HCT116 (cell line): Measurements from ENCODE around the gene CKS2. TPM values are rescaled to one million over a fixed set of nuclear protein-coding genes. Genes with fewer than 3 reads are reported as not detected.

Experiments
- ATAC-seq: fragments of 200-7000 bp; cut with Tn5 transposase; 2 replicates; pipeline ENCODE4 v1.9.1; 2020; ENCODE audit warnings: mild to moderate bottlenecking, moderate library complexity
- BruUV-seq: library from RNA; stranded (reverse); fragments of 400-500 nt; replicated peaks from 2 replicates; lab custom pipeline; 2021; lab: Mats Ljungman, UMichigan
- CTCF ChIA-PET: fragments of 300-600 bp; sonication (Branson Sonifier 250); formaldehyde crosslinking; loops from one replicate; lab custom pipeline; 2021; ENCODE audit warnings: antibody characterized with exemption; lab: Charles Lee
- POLR2A ChIA-PET: fragments of 300-600, 350-600 bp; sonication (Branson Sonifier 250); formaldehyde crosslinking; loops from one replicate; lab custom pipeline; 2021; ENCODE audit warnings: antibody characterized with exemption; lab: Charles Lee
- RAD21 ChIA-PET, 2 experiments: fragments of 300-600 bp; sonication (Branson Sonifier 250); formaldehyde crosslinking; loops; one replicate each; lab custom pipeline; 2023; ENCODE audit warnings: low total read pairs in 2 of 2; ENCODE audit not compliant: uncharacterized antibody in 2 of 2, unreplicated experiment in 2 of 2, low non-redundant PET in 1 of 2; lab: Charles Lee
- DNase-seq: peaks from one replicate; pipeline ENCODE4 v3.0.0-alpha.2; 2010; ENCODE audit warnings: low read depth, low spot score
- H2AFZ ChIP-seq: fragments of 200-600 bp; shearing (Covaris generic), sonication (generic); 2 replicates; pipeline ENCODE4 v1.6.1; 2017; ENCODE audit warnings: low read depth, mixed run types, mixed read lengths, antibody characterized with exemption, low read length; ENCODE audit not compliant: poor library complexity, severe bottlenecking
- H3K27ac ChIP-seq: 2 replicates; pipeline ENCODE4 v1.5.1; 2012; ENCODE audit warnings: low read depth, low read length
- H3K27me3 ChIP-seq: fragments of 200-600 bp; sonication (generic); 2 replicates; pipeline ENCODE4 v1.6.1; 2016; ENCODE audit warnings: mixed run types, low read length, mixed read lengths; ENCODE audit not compliant: insufficient read depth
- H3K36me3 ChIP-seq, 2 experiments: fragments of 200-500 bp in 1 of 2; fragments of 200-600 bp in 1 of 2; sonication (Bioruptor generic) in 1 of 2; sonication (generic) in 1 of 2; 2 replicates each; pipeline versions ENCODE4 v1.5.1 to v1.6.1; 2014 to 2016; ENCODE audit warnings: low read length in 2 of 2, inconsistent platforms in 1 of 2, mixed read lengths in 1 of 2, mixed run types in 1 of 2; ENCODE audit not compliant: insufficient read depth in 2 of 2, control insufficient read depth in 1 of 2
- H3K4me1 ChIP-seq, 2 experiments: fragments of 200-600 bp in 1 of 2; sonication (generic) in 1 of 2; 2 replicates each; pipeline versions ENCODE4 v1.5.1 to v1.6.1; 2012 to 2017; ENCODE audit warnings: low read length in 2 of 2, inconsistent platforms in 1 of 2, mild to moderate bottlenecking in 1 of 2, mixed read lengths in 1 of 2, mixed run types in 1 of 2, moderate library complexity in 1 of 2; ENCODE audit not compliant: insufficient read depth in 2 of 2, control insufficient read depth in 1 of 2
- H3K4me2 ChIP-seq: fragments of 200-600 bp; sonication (generic); 2 replicates; pipeline ENCODE4 v1.6.1; 2017; ENCODE audit warnings: mixed run types, low read length, mixed read lengths
- H3K4me3 ChIP-seq, 2 experiments: fragments of 200-600 bp in 1 of 2; sonication (generic) in 1 of 2; replicated peaks in 1 of 2; 2 replicates each; pipeline ENCODE4 v1.5.1; 2011 to 2016; ENCODE audit warnings: low read length in 2 of 2, control low read depth in 1 of 2, low read depth in 1 of 2, mild to moderate bottlenecking in 1 of 2, mixed read lengths in 1 of 2, mixed run types in 1 of 2
- H3K79me2 ChIP-seq: fragments of 200-600 bp; sonication (generic); 2 replicates; pipeline ENCODE4 v1.6.1; 2017; ENCODE audit warnings: mild to moderate bottlenecking, mixed run types, low read length, moderate library complexity, mixed read lengths; ENCODE audit not compliant: insufficient read depth
- H3K9ac ChIP-seq: fragments of 200-600 bp; sonication (generic); 2 replicates; pipeline ENCODE4 v1.6.1; 2016; ENCODE audit warnings: low read length, mixed read lengths
- H3K9me2 ChIP-seq: fragments of 200-600 bp; sonication (generic), shearing (Covaris generic); 2 replicates; pipeline ENCODE4 v1.6.1; 2017; ENCODE audit warnings: mixed run types, mild to moderate bottlenecking, moderate library complexity; ENCODE audit not compliant: insufficient read depth
- H3K9me3 ChIP-seq, 2 experiments: fragments of 200-500 bp in 1 of 2; fragments of 200-600 bp in 1 of 2; sonication (Bioruptor generic) in 1 of 2; sonication (generic) in 1 of 2; 2 replicates each; pipeline ENCODE4 v1.6.1; 2014 to 2017; ENCODE audit warnings: low read length in 2 of 2, mixed read lengths in 2 of 2, inconsistent platforms in 1 of 2, low read depth in 1 of 2, mild to moderate bottlenecking in 1 of 2, mixed run types in 1 of 2, moderate library complexity in 1 of 2; ENCODE audit not compliant: control insufficient read depth in 1 of 2, insufficient read depth in 1 of 2
- H4K20me1 ChIP-seq: fragments of 200-600 bp; sonication (generic), shearing (Covaris generic); 2 replicates; pipeline ENCODE4 v1.6.1; 2017; ENCODE audit warnings: mixed run types, mild to moderate bottlenecking, moderate library complexity; ENCODE audit not compliant: insufficient read depth
- FOSL1 ChIP-seq: IDR thresholded peaks from 2 replicates; pipeline ENCODE4 v1.6.1; 2012; ENCODE audit warnings: low read depth
- REST ChIP-seq: IDR thresholded peaks from 2 replicates; pipeline ENCODE4 v1.6.1; 2012; ENCODE audit warnings: low read depth
- SRF ChIP-seq: IDR thresholded peaks from 2 replicates; pipeline ENCODE4 v1.6.1; 2012; ENCODE audit warnings: low read depth
- intact Hi-C: fragments of 100-400 bp; cut with micrococcal nuclease; formaldehyde crosslinking; loops from 2 replicates; pipeline ENCODE4 v1.10.0; 2022
- total RNA-seq: library from RNA; stranded (reverse); gene quantifications from one replicate; pipeline ENCODE4 v1.2.1, GENCODE V29; 2021; ENCODE audit not compliant: unreplicated experiment

CKS2 gene
- total RNA-seq, 1 experiment from 2014 or later = 242 TPM

- peaks cover 29 to 38% of the 10 kb centered on the region in 2 experiments; a peak in 3 of 4 replicates for H3K36me3 ChIP-seq
Measured at GRCh38 chr9:89329917-89330316, 18.9 kb downstream of the CKS2 start.

More at GRCh38 chr9:89329917-89330316, 18.9 kb downstream of the CKS2 start:
- no TSS peak for BruUV-seq
- no peak overlapping the region for H3K4me2 ChIP-seq
- H3K79me2 ChIP-seq = peaks cover 3% of the 10 kb centered on the region; the same call in 1 of the 2 replicates
- intact Hi-C loops = no loop called here
- H3K9ac ChIP-seq = no peak overlapping the region
- no peaks in the 10 kb centered on the region for H3K4me1 ChIP-seq
- no peak for TF ChIP-seq FOSL1
- no peak for TF ChIP-seq SRF
- TF ChIP-seq REST = peak; percentile 11; the same call in 1 of the 2 replicates
- TF ChIP-seq, all 23 proteins: peak for 1
- RAD21 ChIA-PET = no interaction called here
- no peak overlapping the region for H2AFZ ChIP-seq
- POLR2A ChIA-PET = no interaction called here
- H3K27ac ChIP-seq = no peak overlapping the region
- ATAC-seq = no peak
- no peaks in the 10 kb centered on the region for H3K27me3 ChIP-seq
- 0 out of 2 replicates have a peak, but pooled peaks cover 3% of the 10 kb centered on the region for H4K20me1 ChIP-seq
- no peaks in the 10 kb centered on the region for H3K9me2 ChIP-seq
- no peak for DNase-seq
- H3K9me3 ChIP-seq = no peaks in the 10 kb centered on the region
- no peak overlapping the region for H3K4me3 ChIP-seq
- CTCF ChIA-PET = no interaction called here
